ENCODE results near the gene CDH5. TPM values are rescaled to one million over a fixed set of nuclear protein-coding genes. Genes with fewer than 3 reads are reported as not detected.

Gene CDH5
- total RNA-seq, 1 donor from 2014 or later, result 28.5 TPM

DNA sequence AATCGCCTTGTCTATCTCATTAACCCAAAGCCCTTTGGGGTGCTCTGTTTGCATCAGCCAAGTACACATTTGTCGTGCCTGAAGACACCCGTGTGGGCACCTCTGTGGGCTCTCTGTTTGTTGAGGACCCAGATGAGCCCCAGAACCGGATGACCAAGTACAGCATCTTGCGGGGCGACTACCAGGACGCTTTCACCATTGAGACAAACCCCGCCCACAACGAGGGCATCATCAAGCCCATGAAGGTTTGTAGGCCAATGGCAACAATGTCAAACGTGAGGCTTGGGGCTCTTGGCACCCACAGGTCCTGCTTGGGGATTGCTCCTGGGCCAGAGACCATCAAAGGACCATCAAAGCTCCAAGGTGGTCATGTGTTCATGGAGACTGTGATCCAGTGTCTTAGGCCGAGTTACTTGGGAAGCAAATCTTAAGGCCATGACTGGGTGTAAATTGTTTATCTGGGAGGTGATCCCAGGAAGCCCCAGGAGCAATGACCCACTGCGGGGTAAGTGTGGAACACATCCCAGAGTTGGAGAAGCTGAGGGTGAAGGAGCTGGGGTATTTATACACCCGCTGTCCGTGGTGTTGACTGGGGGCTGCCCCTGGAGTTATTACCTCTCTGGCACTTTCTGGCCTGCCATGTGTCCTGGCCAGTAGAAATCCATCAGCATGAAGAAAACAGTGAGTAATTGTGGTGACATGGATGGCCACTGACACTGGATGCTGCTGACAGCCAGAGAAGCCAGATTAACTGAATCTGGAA is 24.0 kb downstream of the CDH5 start:
- no peak for DNase-seq

DNA sequence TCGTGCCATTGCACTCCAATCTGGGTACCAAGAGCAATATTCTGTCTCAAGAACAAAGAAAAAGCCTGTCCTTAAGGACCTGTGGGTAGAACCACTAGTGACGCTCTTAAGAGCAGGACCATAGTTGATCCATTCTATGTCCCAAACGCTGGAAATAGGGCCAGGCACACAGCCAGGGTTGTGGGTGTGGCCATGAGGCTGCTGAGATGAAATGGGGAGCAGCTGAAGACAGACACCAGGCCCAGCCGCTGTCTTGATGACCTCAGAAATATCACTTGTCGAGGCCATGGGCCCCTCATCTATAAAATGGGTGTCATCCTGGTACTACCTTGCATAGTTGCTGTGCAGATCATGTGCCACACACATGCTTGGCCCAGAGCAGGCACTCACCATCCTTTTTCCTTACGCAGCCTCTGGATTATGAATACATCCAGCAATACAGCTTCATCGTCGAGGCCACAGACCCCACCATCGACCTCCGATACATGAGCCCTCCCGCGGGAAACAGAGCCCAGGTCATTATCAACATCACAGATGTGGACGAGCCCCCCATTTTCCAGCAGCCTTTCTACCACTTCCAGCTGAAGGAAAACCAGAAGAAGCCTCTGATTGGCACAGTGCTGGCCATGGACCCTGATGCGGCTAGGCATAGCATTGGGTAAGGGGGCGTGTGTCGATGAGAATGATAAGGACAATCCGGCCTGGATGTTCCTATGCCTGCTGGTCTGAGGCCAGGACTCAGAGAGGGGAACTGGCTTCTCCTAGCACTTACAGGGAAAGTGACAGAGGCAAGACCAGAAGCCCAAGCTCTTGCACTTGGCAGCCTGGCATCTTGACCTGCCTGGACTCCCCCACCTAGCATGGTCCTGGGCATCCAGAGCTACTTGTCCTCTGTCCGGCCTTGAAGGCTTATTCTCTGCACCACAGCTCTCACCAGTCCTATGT is 25.5 kb downstream of the CDH5 start:
- no peak for DNase-seq

DNA sequence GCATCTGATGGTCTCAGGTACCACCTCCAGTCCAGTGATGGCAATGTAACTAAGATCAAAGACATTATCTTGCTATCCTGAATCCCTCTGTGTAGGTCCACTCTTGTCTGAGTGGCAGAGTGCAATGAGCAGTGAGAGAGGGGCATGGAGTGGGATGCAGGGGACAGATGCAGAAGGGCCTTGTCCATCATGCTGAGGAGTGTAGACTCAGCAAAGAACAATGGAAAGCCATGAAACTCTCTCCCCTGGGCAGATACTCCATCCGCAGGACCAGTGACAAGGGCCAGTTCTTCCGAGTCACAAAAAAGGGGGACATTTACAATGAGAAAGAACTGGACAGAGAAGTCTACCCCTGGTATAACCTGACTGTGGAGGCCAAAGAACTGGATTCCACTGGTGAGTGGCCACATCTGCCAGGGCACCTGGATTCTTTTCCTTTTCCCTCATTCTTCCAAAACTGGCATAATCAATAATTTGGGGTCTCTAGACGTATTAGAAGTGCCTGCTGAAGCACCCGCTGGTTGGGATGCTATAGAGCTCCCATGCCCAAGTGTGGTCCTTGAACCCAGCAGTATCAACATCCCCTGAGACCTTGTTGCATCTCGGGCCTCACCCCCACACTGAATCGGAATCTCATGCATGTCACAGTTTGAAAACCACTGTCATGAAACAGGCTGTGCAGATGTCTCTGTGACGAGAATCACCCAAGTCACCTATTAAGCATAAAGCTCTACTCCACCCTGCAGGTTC is 29.5 kb downstream of the CDH5 start:
- no peak for DNase-seq

DNA sequence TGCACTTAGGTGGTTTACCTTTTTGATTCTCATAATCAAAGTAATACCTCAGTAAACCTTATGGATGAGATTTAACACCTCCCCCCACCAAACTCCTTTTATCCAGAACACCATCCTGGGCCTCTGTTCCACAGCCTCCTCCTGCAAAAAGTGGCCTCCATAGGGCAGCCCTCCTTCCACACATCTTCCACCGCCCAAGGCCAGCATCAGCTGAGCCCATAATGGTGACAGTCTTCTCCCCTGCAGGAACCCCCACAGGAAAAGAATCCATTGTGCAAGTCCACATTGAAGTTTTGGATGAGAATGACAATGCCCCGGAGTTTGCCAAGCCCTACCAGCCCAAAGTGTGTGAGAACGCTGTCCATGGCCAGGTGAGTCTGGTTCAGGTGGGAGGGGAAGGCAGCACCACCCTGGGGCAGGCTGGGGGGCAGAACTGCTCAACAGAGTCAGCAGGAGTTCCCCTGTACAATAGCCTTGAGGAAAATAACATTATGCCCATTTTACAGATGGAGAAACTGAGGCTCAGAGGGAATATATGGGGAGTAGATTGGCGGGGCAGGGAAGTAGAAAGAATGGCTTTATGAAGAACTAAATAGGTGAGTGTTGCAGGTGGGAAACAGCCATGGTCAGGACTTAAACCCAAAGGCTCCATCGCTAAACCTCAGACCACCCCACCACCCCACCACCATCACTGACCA is 31.4 kb downstream of the CDH5 start:
- no peak for DNase-seq

DNA sequence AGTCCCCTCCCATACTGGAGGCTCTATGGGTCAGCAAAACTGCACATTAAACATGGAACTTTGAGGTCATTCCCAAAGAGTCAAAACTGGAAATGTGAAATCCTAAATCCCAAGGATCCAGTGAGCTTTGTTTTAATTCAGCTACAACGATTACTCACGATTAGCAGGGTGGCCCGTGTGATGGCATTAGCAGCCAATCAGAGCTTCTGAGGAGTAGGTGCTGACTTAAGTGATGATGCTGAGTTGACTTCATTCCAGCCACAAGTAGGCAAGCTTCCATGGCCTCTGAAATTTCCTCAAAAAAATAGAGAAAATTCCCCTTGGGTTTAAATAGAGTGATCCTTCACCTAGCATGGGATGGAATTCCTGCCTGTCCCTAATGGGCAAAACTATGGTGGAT is 32.5 kb downstream of the CDH5 start:
- no peak for DNase-seq

DNA sequence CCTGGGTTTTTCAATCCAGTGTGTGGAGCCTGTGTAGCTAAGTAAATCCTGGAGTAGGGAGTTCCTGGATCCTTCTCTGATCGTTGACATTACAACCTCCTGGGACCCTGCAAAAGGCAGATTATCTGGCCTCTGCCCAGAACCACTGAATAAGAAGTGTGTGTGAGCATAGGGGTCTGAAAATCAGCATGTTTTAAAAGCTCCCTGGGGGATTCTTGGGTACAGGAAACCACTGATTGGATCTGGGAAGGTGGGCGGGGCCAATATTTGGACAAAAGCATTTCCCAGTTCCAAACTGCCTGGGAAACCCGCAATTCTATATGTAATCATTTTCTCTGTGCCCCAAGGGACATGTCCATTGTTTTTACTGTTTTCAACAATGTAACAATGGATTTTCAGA is 33.4 kb downstream of the CDH5 start:
- DNase-seq, result peak; percentile 56

DNA sequence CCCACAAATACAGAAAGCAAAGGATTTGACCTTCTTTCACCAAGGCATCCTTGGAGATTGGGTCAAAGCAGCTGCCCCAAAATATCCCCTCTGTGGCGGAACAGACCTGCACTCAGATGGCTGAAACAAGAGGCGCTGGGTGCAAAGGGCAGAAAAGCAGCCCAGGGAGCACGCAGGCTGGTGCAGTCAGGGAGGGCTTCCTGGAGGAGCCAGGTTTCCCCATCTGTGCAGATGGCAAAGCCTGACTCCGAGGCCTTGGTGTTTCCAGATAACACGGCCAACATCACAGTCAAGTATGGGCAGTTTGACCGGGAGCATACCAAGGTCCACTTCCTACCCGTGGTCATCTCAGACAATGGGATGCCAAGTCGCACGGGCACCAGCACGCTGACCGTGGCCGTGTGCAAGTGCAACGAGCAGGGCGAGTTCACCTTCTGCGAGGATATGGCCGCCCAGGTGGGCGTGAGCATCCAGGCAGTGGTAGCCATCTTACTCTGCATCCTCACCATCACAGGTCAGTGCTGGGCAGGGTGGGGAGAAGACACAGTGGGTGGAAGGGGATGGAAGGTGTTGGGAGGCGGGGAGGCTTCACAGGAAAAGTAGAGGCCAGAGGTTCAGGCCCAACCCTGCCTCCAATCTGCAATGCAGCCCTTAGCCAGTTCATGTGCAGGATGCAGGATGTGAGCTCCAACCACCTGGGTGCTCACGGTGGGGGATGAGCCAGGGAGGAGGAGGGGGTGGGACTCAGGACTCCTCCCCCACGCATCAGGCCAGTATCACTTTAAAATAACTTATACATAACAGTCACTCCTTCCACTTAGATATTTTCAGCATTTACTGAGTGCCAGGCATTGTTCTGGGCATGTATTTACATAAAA is 34.3 kb downstream of the CDH5 start:
- no peak for DNase-seq

DNA sequence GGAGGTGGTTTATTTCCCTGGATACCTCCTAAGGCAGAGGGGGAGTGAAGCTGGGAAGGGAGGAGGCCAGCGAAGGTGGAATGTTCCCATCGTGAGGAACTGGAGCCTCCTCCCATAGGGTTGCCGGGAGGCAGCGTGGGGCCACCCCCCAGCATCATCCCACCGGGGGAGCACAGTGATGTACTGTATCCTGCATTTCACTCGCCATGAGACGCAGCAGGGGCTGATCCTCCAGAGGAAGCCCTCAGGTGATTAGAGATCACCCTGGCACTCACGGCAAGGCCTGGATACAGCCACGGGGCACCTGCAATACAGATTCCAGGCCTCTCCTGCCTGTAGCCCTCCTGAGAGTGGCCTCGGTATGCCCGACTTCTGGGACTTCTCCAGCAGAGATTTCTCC is 35.1 kb downstream of the CDH5 start:
- DNase-seq, result no peak

DNA sequence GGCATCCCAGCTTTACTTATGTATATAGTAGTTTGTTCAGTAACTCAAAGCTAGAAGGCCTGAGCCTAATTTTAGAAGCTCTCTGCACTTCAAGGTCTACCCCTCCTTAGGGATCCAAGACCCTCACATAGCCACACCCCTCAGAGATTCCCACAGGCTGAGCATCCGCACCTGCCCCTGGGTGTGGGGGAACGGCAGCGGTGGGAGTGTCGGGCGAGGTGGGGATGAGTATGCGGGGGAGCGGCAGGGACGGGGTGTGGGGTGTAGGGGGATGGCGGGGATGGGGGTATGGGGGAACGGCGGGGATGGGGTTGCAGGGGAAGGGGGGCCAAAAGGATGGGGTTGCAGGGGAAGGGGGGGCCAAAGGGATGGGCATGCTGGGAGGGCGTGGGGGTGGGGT is 35.7 kb downstream of the CDH5 start:
- DNase-seq, result no peak

DNA sequence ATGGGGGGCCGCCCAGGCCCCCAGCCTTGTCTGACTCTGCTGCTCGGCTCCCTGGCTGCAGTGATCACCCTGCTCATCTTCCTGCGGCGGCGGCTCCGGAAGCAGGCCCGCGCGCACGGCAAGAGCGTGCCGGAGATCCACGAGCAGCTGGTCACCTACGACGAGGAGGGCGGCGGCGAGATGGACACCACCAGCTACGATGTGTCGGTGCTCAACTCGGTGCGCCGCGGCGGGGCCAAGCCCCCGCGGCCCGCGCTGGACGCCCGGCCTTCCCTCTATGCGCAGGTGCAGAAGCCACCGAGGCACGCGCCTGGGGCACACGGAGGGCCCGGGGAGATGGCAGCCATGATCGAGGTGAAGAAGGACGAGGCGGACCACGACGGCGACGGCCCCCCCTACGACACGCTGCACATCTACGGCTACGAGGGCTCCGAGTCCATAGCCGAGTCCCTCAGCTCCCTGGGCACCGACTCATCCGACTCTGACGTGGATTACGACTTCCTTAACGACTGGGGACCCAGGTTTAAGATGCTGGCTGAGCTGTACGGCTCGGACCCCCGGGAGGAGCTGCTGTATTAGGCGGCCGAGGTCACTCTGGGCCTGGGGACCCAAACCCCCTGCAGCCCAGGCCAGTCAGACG is 36.2 kb downstream of the CDH5 start:
- no peak for DNase-seq

DNA sequence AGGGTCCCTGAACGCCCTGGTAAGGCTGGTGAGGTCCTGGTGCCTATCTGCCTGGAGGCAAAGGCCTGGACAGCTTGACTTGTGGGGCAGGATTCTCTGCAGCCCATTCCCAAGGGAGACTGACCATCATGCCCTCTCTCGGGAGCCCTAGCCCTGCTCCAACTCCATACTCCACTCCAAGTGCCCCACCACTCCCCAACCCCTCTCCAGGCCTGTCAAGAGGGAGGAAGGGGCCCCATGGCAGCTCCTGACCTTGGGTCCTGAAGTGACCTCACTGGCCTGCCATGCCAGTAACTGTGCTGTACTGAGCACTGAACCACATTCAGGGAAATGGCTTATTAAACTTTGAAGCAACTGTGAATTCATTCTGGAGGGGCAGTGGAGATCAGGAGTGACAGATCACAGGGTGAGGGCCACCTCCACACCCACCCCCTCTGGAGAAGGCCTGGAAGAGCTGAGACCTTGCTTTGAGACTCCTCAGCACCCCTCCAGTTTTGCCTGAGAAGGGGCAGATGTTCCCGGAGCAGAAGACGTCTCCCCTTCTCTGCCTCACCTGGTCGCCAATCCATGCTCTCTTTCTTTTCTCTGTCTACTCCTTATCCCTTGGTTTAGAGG is 37.1 kb downstream of the CDH5 start:
- no peak for DNase-seq

DNA sequence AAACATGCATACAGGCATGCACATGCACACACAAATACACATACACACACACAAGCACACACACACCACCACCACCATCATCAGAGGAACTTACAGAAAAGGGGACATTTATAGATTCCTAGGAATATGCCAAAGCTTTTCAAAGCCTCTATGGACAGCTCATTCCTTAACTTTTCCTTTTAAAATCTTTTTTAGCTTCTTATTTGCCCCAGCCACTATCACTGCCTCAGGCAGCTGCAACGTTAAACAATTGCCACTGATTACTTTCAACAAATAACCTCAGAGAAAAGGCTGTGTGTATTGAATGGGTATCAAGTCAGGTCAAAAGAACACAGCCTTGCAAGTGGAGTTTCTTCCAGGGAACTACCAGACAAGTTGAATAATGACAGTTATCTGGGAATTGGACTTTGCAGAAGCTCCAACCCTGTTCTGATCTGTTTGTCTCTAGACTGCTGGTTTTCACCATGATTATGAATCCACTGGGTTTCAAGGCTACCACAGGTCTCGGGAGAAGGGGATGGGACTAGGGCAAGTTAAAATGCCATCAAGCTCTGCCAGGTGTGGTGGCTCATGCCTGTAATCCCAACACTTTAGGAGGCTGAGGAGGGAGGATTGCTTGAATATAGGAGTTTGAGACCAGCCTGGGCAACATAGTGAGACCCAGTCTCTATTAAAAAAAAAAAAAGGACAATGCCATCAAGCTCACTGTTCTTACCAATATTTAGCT is 38.7 kb downstream of the CDH5 start:
- DNase-seq, result no peak

DNA sequence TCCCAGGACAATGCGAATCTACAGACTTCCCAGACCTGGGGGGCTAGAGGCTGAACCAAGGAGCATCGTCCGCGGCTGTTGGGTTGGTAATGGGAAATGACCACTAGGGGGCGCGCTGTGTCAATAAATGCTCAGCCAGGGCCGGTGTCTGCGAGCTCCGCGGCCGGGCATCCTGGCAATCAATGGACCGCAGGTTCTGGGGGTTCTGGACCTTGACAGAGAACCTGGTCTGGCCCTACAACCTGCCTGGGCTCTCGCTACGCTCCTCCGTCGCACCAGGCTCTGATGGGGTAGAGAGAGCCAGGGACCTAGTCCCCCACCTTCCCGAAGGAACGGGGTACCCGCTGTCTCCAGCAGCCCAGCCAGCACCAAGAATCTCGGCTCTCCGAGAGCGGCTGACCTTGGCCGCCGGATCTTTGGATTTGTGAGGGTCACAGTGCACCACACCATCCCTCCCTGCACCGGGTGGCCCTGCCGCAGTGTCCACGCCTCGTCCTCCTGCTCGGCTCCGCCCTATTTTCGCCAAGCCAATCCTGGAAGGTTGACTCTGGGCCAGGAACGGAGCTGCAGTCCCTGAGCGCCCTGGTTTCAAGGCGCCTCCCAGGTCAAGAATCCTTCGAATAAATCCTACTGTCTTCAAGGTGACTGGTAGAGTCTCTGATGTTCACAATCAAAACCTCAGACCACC is 40.2 kb downstream of the CDH5 start:
- peak; percentile 44 for DNase-seq

DNA sequence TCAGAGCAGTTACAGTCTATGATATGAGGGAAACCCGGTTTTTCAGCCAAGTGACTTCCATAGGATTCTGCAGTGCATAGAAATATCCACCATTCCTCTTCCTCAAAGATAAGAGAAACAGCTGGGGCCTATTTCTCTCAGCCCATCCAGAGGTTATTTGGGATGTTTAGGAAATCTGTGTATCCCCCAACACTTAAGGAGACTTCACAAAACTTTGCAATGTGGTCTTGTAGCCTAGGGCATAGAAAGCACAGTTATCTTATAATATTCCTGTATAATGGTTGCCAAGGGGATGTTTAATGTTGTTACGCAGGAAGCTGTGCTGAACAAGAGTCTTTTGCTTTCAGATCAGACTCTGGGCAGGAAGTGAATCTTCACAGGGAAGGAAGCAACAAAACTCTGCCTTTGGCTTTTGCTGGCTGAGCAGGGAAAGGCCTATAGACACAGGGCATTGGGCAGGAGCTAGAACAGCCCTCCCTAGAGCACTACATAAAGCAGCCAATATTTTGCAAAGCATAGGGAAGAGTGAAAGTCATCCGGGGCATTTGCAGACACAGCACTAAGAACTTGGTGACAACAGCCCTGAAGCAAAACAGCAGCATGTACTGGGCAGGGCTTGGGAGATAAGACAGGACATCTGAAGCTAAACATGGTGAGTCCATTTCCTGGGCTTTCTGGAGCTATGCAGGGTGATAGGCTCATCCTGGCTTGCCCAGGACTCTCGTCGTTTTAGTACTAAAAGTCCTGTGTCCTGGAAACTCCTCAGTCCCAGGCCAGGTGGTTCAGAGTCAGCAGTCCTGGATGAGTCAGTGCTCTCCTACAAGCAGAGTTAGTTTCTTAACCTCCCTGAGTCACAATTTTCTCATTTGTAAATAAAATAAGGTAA is 41.9 kb downstream of the CDH5 start:
- DNase-seq, result peak; percentile 59

DNA sequence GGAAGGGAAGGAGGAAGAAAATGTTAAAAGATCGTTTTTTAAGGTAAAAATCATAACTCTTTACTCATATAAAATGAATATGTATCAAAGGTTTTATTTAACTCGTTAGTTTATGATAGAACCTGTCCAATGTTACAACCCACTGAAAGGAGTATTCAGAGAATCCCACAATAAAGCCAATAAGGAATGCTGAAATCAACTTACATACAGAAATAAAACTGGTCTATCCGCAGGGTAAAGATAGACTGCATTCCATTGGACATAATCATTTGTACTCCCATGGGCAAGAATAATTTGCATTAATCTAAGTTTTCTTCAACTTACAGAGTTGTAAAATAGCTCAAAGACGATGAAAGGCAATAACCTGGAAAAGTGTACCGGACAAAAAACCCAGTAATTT is 42.7 kb downstream of the CDH5 start:
- no peak for DNase-seq

DNA sequence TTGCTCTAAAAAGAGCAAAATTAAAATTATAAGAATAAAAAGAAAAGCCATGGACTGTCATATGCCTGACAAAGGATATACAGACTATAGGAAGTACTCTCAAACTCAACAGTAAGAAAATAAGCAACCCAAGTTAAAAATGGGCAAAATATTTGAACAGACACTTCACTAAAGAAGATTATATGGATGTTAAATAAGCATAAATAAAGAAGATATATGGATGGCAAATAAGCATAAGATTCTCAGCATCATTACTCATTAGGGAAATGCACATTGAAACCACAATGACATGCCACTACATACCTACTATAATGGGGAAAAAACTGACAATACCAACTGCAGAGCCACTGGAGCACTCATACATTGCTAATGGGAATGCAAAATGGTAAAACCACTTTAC is 45.7 kb downstream of the CDH5 start:
- DNase-seq, result no peak

DNA sequence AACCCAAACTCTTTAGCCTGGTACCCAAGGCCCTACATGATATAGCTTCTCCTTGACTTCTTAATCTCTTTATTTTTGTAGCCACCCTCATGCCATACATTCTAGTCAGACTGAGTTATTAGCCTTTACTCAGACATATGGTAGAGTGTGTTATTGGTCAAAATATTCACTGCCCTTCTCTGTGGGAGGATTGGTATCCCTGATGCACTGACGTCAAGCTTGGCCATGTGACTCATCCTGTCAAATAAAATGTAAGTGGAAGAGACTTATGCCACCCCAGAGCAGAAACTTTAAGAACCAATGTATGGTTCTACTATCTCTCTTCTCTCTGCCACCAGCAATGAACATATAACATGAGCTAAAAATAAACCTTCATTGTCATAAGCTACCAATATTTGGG is 48.4 kb downstream of the CDH5 start:
- no peak for DNase-seq

DNA sequence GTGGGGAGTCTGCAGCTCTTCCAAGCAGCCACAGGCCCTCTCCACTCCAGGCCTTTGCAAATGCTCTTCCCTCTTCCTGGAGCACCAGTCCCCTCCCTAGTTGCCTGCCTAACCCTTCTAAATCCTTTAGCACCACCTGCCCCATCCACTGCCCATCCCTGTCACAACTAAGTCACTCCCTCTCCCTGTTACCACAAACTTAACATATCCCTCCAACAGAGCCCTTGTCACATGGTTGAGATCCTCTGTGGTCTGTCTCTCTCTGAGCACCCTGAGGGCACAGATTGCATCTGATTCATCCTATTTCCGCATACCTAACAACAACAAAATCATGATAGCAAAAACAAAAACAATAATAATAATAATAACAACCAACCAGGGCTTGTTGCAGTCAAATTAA is 49.6 kb downstream of the CDH5 start:
- DNase-seq, result no peak
